ENCODE results near the gene DICER1. TPM values are rescaled to one million over a fixed set of nuclear protein-coding genes. Genes with fewer than 3 reads are reported as not detected.

The DICER1 gene
- total and polyA plus RNA-seq, 2 experiments from 2014 or later, result 21.4 to 59.2 TPM

- H3K4me3 Mint-ChIP-seq, result no peak overlapping the region
- ATAC-seq (no peak), DNase-seq (ENCODE audit: low spot score) (no peak)
- H3K9me3 Mint-ChIP-seq, result no peaks in the 10 kb centered on the region
- Histone ChIP-seq H3K4me3 (no peak overlapping the region), H3K27ac (ENCODE audit: low read depth) (no peak overlapping the region), H2AFZ (no peak overlapping the region), H3F3A (replicated peaks; ENCODE audit: low read depth) (no peaks in the 10 kb centered on the region), H3K4me2 (no peak overlapping the region), H4K20me1 (replicated peaks; ENCODE audit: insufficient read depth) (peaks cover 7% of the 10 kb centered on the region; the same call in 1 of the 2 replicates), H3K36me3 (ENCODE audit: insufficient read depth) (peaks cover 4% of the 10 kb centered on the region), H3K79me2 (replicated peaks; ENCODE audit: insufficient read depth) (peaks cover 27% of the 10 kb centered on the region), H3K27me3 (ENCODE audit: insufficient read depth) (no peaks in the 10 kb centered on the region), H3K9me2 (ENCODE audit: insufficient read depth) (no peaks in the 10 kb centered on the region), H3K4me1 (ENCODE audit: insufficient read depth) (peaks cover 28% of the 10 kb centered on the region)
- H3K36me3 Mint-ChIP-seq (ENCODE audit: low read depth), result peaks cover 36% of the 10 kb centered on the region
- TF ChIP-seq ETS1 (IDR thresholded peaks at IDR 0.05) (no peak), CTCF (conservative IDR thresholded peaks at IDR 0.05; ENCODE audit: low read depth in 2 of 2) (no peak), POLR2AphosphoS5 (IDR thresholded peaks at IDR 0.05; ENCODE audit: low read depth) (no peak), ZNF114 (CRISPR knock-in tag; IDR thresholded peaks at IDR 0.05) (no peak), CREB1 (CRISPR knock-in tag; IDR thresholded peaks at IDR 0.05; ENCODE audit: low read depth) (no peak), EZH2 (IDR thresholded peaks at IDR 0.05; ENCODE audit: low read depth, unreplicated experiment) (no peak), NANOG (IDR thresholded peaks at IDR 0.05; ENCODE audit: borderline replicate concordance) (no peak), STAT1 (IDR thresholded peaks at IDR 0.05; ENCODE audit: unreplicated experiment) (no peak), JUNB (IDR thresholded peaks at IDR 0.05; ENCODE audit: unreplicated experiment) (no peak), ZNF331 (CRISPR knock-in tag; IDR thresholded peaks at IDR 0.05; ENCODE audit: low read depth) (no peak), EZH2phosphoT487 (IDR thresholded peaks at IDR 0.05; ENCODE audit: unreplicated experiment) (no peak)
- TF ChIP-seq, protein P1, sequence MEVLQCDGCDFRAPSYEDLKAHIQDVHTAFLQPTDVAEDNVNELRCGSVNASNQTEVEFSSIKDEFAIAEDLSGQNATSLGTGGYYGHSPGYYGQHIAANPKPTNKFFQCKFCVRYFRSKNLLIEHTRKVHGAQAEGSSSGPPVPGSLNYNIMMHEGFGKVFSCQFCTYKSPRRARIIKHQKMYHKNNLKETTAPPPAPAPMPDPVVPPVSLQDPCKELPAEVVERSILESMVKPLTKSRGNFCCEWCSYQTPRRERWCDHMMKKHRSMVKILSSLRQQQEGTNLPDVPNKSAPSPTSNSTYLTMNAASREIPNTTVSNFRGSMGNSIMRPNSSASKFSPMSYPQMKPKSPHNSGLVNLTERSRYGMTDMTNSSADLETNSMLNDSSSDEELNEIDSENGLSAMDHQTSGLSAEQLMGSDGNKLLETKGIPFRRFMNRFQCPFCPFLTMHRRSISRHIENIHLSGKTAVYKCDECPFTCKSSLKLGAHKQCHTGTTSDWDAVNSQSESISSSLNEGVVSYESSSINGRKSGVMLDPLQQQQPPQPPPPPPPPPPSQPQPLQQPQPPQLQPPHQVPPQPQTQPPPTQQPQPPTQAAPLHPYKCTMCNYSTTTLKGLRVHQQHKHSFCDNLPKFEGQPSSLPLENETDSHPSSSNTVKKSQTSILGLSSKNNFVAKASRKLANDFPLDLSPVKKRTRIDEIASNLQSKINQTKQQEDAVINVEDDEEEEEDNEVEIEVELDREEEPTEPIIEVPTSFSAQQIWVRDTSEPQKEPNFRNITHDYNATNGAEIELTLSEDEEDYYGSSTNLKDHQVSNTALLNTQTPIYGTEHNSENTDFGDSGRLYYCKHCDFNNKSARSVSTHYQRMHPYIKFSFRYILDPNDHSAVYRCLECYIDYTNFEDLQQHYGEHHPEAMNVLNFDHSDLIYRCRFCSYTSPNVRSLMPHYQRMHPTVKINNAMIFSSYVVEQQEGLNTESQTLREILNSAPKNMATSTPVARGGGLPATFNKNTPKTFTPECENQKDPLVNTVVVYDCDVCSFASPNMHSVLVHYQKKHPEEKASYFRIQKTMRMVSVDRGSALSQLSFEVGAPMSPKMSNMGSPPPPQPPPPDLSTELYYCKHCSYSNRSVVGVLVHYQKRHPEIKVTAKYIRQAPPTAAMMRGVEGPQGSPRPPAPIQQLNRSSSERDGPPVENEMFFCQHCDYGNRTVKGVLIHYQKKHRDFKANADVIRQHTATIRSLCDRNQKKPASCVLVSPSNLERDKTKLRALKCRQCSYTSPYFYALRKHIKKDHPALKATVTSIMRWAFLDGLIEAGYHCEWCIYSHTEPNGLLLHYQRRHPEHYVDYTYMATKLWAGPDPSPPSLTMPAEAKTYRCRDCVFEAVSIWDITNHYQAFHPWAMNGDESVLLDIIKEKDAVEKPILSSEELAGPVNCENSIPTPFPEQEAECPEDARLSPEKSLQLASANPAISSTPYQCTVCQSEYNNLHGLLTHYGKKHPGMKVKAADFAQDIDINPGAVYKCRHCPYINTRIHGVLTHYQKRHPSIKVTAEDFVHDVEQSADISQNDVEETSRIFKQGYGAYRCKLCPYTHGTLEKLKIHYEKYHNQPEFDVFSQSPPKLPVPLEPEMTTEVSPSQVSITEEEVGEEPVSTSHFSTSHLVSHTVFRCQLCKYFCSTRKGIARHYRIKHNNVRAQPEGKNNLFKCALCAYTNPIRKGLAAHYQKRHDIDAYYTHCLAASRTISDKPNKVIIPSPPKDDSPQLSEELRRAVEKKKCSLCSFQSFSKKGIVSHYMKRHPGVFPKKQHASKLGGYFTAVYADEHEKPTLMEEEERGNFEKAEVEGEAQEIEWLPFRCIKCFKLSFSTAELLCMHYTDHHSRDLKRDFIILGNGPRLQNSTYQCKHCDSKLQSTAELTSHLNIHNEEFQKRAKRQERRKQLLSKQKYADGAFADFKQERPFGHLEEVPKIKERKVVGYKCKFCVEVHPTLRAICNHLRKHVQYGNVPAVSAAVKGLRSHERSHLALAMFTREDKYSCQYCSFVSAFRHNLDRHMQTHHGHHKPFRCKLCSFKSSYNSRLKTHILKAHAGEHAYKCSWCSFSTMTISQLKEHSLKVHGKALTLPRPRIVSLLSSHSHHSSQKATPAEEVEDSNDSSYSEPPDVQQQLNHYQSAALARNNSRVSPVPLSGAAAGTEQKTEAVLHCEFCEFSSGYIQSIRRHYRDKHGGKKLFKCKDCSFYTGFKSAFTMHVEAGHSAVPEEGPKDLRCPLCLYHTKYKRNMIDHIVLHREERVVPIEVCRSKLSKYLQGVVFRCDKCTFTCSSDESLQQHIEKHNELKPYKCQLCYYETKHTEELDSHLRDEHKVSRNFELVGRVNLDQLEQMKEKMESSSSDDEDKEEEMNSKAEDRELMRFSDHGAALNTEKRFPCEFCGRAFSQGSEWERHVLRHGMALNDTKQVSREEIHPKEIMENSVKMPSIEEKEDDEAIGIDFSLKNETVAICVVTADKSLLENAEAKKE (CRISPR knock-in tag; IDR thresholded peaks at IDR 0.05), result no peak
- TF ChIP-seq, protein P2, sequence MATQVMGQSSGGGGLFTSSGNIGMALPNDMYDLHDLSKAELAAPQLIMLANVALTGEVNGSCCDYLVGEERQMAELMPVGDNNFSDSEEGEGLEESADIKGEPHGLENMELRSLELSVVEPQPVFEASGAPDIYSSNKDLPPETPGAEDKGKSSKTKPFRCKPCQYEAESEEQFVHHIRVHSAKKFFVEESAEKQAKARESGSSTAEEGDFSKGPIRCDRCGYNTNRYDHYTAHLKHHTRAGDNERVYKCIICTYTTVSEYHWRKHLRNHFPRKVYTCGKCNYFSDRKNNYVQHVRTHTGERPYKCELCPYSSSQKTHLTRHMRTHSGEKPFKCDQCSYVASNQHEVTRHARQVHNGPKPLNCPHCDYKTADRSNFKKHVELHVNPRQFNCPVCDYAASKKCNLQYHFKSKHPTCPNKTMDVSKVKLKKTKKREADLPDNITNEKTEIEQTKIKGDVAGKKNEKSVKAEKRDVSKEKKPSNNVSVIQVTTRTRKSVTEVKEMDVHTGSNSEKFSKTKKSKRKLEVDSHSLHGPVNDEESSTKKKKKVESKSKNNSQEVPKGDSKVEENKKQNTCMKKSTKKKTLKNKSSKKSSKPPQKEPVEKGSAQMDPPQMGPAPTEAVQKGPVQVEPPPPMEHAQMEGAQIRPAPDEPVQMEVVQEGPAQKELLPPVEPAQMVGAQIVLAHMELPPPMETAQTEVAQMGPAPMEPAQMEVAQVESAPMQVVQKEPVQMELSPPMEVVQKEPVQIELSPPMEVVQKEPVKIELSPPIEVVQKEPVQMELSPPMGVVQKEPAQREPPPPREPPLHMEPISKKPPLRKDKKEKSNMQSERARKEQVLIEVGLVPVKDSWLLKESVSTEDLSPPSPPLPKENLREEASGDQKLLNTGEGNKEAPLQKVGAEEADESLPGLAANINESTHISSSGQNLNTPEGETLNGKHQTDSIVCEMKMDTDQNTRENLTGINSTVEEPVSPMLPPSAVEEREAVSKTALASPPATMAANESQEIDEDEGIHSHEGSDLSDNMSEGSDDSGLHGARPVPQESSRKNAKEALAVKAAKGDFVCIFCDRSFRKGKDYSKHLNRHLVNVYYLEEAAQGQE (IDR thresholded peaks at IDR 0.05; ENCODE audit: unreplicated experiment), result no peak
- peaks cover 4% of the 10 kb centered on the region for H3K27me3 Mint-ChIP-seq (ENCODE audit: insufficient read depth, low read depth, poor library complexity)
- peaks cover 29% of the 10 kb centered on the region for H3K4me1 Mint-ChIP-seq
- peak overlapping the region; percentile 18; the same call in 1 of the 2 replicates for H3K27ac Mint-ChIP-seq
These were observed 35.3 kb downstream of the DICER1 start for GRCh38 chr14:95121911-95122620.
